ENCODE results near the gene NEIL3.

- TF ChIP-seq, protein P1, sequence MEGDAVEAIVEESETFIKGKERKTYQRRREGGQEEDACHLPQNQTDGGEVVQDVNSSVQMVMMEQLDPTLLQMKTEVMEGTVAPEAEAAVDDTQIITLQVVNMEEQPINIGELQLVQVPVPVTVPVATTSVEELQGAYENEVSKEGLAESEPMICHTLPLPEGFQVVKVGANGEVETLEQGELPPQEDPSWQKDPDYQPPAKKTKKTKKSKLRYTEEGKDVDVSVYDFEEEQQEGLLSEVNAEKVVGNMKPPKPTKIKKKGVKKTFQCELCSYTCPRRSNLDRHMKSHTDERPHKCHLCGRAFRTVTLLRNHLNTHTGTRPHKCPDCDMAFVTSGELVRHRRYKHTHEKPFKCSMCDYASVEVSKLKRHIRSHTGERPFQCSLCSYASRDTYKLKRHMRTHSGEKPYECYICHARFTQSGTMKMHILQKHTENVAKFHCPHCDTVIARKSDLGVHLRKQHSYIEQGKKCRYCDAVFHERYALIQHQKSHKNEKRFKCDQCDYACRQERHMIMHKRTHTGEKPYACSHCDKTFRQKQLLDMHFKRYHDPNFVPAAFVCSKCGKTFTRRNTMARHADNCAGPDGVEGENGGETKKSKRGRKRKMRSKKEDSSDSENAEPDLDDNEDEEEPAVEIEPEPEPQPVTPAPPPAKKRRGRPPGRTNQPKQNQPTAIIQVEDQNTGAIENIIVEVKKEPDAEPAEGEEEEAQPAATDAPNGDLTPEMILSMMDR (IDR thresholded peaks at IDR 0.05) = no peak
- no peak for TF ChIP-seq POLR2AphosphoS5 (IDR thresholded peaks at IDR 0.05; ENCODE audit: insufficient read depth in 1 of 2, low read depth in 1 of 2)
Measured at GRCh38 chr4:177285953-177286352, 23.7 kb upstream of the NEIL3 start.
